Measurements from ENCODE around the gene SNX6.

The SNX6 gene

DNA sequence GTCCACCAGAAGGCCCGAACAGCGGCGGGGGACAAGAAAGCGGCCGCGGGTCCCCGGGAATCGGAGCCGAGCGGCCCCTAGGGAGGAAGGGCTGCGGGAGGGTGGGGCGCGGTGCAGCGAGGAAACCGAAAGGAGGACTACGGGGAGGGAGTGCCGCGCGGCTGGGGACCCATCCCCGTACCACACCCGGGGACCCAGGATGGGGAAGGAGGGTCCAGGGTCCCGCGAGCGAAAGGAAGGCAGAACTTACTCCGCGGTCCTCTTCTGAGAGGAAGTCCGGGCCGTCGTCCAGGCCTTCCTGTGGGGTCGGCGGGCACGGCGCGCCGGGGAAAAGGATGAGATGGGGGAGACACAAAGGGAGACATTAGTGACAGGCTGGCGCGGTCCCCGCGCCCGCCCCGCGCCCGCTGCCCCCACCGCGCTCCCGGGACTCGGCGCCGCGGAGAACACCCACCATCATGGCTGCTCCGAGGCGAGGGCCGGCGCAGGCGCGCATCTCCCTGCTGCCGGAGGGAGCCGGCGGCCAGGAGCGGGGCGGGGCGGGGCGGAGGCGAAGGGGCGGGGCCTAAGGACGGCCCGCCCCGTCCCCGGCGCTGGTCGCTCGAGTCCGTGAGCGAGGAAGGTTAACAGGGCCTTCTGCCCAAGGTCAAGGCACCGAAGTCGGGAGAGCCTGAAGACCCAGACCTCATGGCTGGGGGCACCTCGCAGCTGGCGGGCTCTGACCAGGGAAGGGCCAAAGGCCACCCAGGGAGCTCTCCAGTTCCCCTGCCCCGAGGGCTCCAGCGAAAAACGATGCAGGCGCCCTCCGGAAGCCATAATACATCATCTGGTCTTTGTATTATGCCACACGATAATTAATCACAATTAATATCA, at the start of gene SNX6:
TSS of gene SNX6 (minus strand) at position 492 of the 873 bp plus-strand sequence. CDS start at position 460, 32 bp downstream.
- H3K4me3 ChIP-seq (ENCODE audit: low read depth in 1 of 2, low read length in 2 of 2), result peak within 1 kb of the TSS; percentile 80 to 95
- H3K27me3 ChIP-seq (ENCODE audit: control insufficient read depth in 1 of 2, insufficient read depth in 2 of 2, low read length in 2 of 2), result no peaks in the 10 kb centered on the region
- H3K36me3 ChIP-seq (ENCODE audit: insufficient read depth, low read length), result no peaks in the 10 kb centered on the region
- peak within 1 kb of the TSS; percentile 87 for H3K9ac ChIP-seq (ENCODE audit: low read length)
- peak within 1 kb of the TSS; percentile 88 for H3K27ac ChIP-seq (ENCODE audit: low read depth, low read length)
- no peaks in the 10 kb centered on the region for H3K9me3 ChIP-seq (ENCODE audit: low read length)
- H3K4me1 ChIP-seq (ENCODE audit: insufficient read depth, low read length), result peaks cover 18% of the 10 kb centered on the region

DNA sequence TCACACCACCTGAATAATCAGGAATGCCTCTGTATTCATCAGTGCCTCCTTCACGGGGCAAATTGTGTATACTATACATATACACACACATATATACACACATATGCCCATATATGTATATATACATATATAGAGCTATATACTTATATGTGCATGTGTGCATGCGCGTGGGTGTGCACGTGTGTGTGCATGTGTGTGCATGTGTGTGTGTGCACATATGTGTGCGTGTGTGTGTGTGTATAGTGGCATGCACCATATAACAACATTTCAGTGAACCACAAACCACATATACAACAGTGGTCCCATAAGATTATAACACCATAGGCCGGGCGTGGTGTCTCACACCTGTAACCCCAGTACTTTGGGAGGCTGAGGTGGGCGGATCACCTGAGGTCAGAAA, 48.8 kb upstream of the SNX6 start:
- H3K27ac ChIP-seq (ENCODE audit: low read depth, low read length), result no peak overlapping the region
- no peaks in the 10 kb centered on the region for H3K4me1 ChIP-seq (ENCODE audit: insufficient read depth, low read length)
- H3K9me3 ChIP-seq (ENCODE audit: low read length), result no peaks in the 10 kb centered on the region
- no peaks in the 10 kb centered on the region for H3K36me3 ChIP-seq (ENCODE audit: insufficient read depth, low read length)
- no peaks in the 10 kb centered on the region for H3K27me3 ChIP-seq (ENCODE audit: control insufficient read depth in 1 of 2, insufficient read depth in 2 of 2, low read length in 2 of 2)
- no peak overlapping the region for H3K9ac ChIP-seq (ENCODE audit: low read length)
- no peak overlapping the region for H3K4me3 ChIP-seq (ENCODE audit: low read depth in 1 of 2, low read length in 2 of 2)

DNA sequence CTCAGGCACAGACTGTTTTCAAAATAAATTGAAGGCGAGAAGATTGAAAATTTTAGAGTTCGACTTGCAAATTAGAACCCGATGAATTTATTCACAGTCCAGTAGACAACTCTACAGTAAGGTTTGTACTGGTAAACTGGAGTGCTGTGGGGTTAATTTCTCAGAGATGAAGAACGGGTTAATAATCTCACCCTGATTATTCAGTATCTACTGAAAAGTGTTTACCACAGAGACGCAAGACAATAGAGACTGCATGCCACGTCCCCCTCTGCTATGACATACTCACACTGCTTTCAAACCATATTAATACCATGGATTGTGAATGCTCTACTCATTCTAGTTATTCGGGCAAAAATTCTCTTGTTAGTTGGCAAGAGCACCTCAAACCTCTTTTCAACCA, 48.4 kb upstream of the SNX6 start:
- no peaks in the 10 kb centered on the region for H3K27me3 ChIP-seq (ENCODE audit: control insufficient read depth in 1 of 2, insufficient read depth in 2 of 2, low read length in 2 of 2)
- H3K9ac ChIP-seq (ENCODE audit: low read length), result no peak overlapping the region
- H3K4me3 ChIP-seq (ENCODE audit: low read depth in 1 of 2, low read length in 2 of 2), result no peak overlapping the region
- H3K9me3 ChIP-seq (ENCODE audit: low read length), result no peaks in the 10 kb centered on the region
- H3K36me3 ChIP-seq (ENCODE audit: insufficient read depth, low read length), result no peaks in the 10 kb centered on the region
- H3K4me1 ChIP-seq (ENCODE audit: insufficient read depth, low read length), result no peaks in the 10 kb centered on the region
- no peak overlapping the region for H3K27ac ChIP-seq (ENCODE audit: low read depth, low read length)

DNA sequence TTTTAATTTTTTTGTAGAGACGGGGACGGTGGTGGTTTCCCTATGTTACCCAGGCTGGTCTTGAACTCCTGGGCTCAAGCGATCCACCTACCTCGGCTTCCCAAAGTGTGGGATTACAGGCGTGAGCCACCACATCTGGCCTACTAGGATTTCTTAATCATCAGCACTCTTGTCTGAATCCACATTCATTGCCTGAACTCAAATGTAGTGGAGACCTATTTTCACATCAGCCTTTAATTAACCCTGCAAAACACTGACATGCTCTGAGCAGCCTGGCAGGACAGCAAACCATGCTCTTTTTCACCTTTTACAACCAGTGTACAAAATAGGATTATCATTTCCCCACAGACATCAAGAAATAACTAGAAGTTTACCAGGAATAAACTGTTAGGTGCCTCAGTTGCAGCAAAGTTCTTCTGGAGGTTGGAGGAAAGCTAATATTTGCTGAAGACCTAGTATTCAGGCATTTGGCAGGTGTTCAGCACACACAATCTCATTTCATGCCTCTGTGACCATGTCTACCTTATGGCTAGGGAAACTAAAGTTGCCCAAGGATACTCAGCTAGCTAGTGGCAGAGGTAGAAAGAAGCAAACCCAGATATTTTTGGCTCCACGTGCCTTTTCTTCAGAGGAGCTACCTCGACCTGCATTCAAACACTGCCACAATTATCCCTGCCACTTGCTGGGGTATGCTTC, 46.7 kb upstream of the SNX6 start:
- Histone ChIP-seq H3K9ac (ENCODE audit: low read length) (no peak overlapping the region), H3K36me3 (ENCODE audit: insufficient read depth, low read length) (no peaks in the 10 kb centered on the region), H3K27me3 (ENCODE audit: control insufficient read depth in 1 of 2, insufficient read depth in 2 of 2, low read length in 2 of 2) (no peaks in the 10 kb centered on the region), H3K27ac (ENCODE audit: low read depth, low read length) (no peak overlapping the region), H3K9me3 (ENCODE audit: low read length) (no peaks in the 10 kb centered on the region), H3K4me3 (ENCODE audit: low read depth in 1 of 2, low read length in 2 of 2) (no peak overlapping the region), H3K4me1 (ENCODE audit: insufficient read depth, low read length) (no peaks in the 10 kb centered on the region)

DNA sequence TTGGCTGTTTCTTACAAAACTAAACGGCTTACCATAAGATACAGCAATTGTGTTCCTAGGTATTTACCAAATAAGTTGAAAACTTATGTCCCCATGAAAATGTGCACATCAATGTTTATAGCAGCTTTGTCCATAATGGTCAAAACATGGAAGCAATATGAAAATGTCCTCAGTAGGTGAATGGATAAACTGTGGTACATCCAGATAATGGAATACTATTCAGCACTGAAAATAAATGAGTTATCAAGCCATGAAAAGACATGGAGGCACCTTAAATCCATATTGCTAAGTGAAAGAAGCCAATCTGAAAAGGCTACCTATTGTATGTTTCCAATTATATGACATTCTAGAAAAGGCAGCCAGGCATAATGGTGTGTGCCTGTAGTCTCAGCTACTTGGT, 43.8 kb upstream of the SNX6 start:
- H3K27ac ChIP-seq (ENCODE audit: low read depth, low read length), result no peak overlapping the region
- no peaks in the 10 kb centered on the region for H3K36me3 ChIP-seq (ENCODE audit: insufficient read depth, low read length)
- H3K4me1 ChIP-seq (ENCODE audit: insufficient read depth, low read length), result no peaks in the 10 kb centered on the region
- no peak overlapping the region for H3K4me3 ChIP-seq (ENCODE audit: low read depth in 1 of 2, low read length in 2 of 2)
- no peaks in the 10 kb centered on the region for H3K27me3 ChIP-seq (ENCODE audit: control insufficient read depth in 1 of 2, insufficient read depth in 2 of 2, low read length in 2 of 2)
- no peak overlapping the region for H3K9ac ChIP-seq (ENCODE audit: low read length)
- no peaks in the 10 kb centered on the region for H3K9me3 ChIP-seq (ENCODE audit: low read length)

DNA sequence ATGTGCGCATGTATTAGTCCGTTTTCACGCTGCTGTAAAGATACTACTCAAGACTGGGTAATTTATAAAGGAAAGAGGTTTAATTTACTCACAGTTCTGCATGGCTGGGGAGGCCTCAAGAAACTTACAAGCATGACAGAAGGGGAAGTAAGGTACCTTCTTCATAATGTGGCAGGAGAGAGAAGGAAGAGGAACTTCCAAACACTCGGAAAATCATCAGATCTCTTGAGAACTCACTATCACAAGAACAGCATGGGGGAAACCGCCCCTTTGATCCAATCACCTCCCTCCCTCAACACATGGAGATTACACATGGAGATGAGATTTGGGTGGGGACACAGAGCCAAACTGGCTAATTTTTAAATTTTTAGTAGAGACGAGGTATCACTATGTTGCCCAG, 41.8 kb upstream of the SNX6 start:
- Histone ChIP-seq H3K4me3 (ENCODE audit: low read depth in 1 of 2, low read length in 2 of 2) (no peak overlapping the region), H3K27ac (ENCODE audit: low read depth, low read length) (no peak overlapping the region)

DNA sequence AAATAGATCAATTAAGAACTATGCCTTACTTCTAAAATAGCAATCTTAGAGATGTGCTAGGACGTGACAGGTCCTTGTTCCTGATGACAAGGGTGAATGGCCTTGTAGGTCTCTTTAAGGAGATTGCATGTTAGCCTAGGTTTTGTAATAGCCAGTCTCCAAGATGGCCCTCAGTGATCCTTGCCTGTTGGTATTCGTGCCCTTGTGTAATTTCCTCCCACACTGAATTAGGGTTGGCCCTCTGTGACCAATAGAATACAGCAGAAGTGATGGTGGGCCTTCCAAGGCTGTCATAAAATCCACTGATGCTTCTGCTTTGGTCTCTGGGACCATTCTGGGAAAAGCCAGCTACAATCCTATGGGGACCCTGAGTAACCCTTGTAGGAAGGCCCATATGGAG, 38.2 kb upstream of the SNX6 start:
- no peaks in the 10 kb centered on the region for H3K27me3 ChIP-seq (ENCODE audit: control insufficient read depth in 1 of 2, insufficient read depth in 2 of 2, low read length in 2 of 2)
- H3K4me3 ChIP-seq (ENCODE audit: low read depth in 1 of 2, low read length in 2 of 2), result no peak overlapping the region
- no peaks in the 10 kb centered on the region for H3K9me3 ChIP-seq (ENCODE audit: low read length)
- H3K9ac ChIP-seq (ENCODE audit: low read length), result no peak overlapping the region
- H3K4me1 ChIP-seq (ENCODE audit: insufficient read depth, low read length), result no peaks in the 10 kb centered on the region
- H3K27ac ChIP-seq (ENCODE audit: low read depth, low read length), result no peak overlapping the region
- no peaks in the 10 kb centered on the region for H3K36me3 ChIP-seq (ENCODE audit: insufficient read depth, low read length)

More for the DNA sequence above, 41.8 kb upstream of the SNX6 start:
- Histone ChIP-seq H3K27me3 (ENCODE audit: control insufficient read depth in 1 of 2, insufficient read depth in 2 of 2, low read length in 2 of 2) (no peaks in the 10 kb centered on the region), H3K36me3 (ENCODE audit: insufficient read depth, low read length) (no peaks in the 10 kb centered on the region), H3K9ac (ENCODE audit: low read length) (no peak overlapping the region), H3K4me1 (ENCODE audit: insufficient read depth, low read length) (no peaks in the 10 kb centered on the region), H3K9me3 (ENCODE audit: low read length) (no peaks in the 10 kb centered on the region)

DNA sequence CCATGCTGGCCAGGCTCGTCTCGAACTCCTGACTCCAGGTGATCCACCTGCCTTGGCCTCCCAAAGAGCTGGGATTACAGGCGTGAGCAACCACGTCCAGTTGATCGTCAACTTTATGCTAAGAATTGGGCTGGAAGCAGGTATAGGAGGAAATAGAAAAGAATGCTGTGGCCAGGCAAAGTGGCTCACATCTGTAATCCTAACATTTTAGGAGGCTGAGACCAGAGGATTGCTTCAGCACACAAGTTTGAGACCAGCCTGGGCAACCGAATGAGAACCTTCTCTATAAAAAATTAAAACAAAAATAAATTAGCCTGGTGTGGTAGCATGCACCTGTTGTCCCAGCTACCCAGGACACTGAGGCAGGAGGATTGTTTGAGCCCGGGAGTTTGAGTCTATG, 37.1 kb upstream of the SNX6 start:
- Histone ChIP-seq H3K9me3 (ENCODE audit: low read length) (no peaks in the 10 kb centered on the region), H3K9ac (ENCODE audit: low read length) (no peak overlapping the region), H3K4me3 (ENCODE audit: low read depth in 1 of 2, low read length in 2 of 2) (no peak overlapping the region), H3K27me3 (ENCODE audit: control insufficient read depth in 1 of 2, insufficient read depth in 2 of 2, low read length in 2 of 2) (no peaks in the 10 kb centered on the region), H3K4me1 (ENCODE audit: insufficient read depth, low read length) (no peaks in the 10 kb centered on the region), H3K27ac (ENCODE audit: low read depth, low read length) (no peak overlapping the region), H3K36me3 (ENCODE audit: insufficient read depth, low read length) (no peaks in the 10 kb centered on the region)

DNA sequence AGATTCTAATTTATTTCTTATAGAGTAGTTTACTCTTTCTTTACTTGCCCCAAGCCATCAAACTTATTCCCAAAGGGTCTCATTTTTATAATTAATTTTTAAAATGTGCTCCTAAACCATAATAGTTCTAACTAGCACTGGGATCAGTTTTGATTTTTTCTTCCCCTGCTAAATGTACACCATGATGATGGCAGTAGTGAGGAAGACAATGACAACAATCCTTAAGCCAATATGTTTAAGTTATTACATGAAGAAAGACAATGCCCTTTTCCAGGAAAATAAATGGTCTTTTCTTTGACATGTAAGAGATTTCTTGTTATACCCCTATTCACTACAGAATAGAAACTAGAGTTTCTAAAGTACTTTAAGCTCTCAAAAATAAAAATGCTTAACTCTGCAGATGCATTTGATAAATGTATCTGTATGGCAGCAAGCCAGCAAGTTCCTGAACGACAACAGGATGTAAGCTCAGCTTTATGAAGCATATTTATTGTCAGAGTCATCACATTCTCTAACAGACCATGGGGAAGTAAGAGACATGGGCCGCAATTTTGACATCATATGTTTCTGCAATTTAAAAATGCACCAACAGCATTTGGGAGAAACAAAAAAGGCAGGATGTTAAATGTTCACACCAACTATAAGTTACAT, 36.0 kb upstream of the SNX6 start:
- Histone ChIP-seq H3K4me1 (ENCODE audit: insufficient read depth, low read length) (no peaks in the 10 kb centered on the region), H3K9ac (ENCODE audit: low read length) (no peak overlapping the region), H3K4me3 (ENCODE audit: low read depth in 1 of 2, low read length in 2 of 2) (no peak overlapping the region), H3K27me3 (ENCODE audit: control insufficient read depth in 1 of 2, insufficient read depth in 2 of 2, low read length in 2 of 2) (no peaks in the 10 kb centered on the region), H3K36me3 (ENCODE audit: insufficient read depth, low read length) (no peaks in the 10 kb centered on the region), H3K27ac (ENCODE audit: low read depth, low read length) (no peak overlapping the region), H3K9me3 (ENCODE audit: low read length) (no peaks in the 10 kb centered on the region)

DNA sequence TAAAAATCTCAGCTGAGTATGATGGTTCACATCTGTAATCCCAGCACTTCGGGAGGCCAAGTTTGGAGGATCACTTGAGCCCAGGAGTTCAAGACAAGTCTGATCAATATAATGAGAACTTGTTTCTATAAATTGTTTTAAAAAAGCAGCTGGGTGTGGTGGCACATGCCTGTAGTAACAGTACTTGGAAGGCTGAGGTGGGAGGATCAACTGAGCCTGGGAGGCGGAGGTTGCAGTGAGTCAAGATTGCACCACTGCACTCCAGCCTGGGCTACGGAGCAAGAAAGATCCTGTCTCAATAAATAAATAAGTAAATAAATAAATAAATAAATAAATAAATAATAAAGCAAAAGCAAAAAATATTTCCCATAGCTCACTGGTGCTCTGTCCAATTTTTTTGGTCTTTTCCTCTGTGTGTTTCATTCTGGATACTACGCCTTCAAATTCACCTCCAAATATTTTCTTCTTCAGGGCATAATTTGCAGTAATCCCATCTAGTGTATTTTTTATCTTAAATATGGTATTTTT, 32.7 kb upstream of the SNX6 start:
- H3K9ac ChIP-seq (ENCODE audit: low read length), result no peak overlapping the region
- H3K27me3 ChIP-seq (ENCODE audit: control insufficient read depth in 1 of 2, insufficient read depth in 2 of 2, low read length in 2 of 2), result no peaks in the 10 kb centered on the region
- H3K4me3 ChIP-seq (ENCODE audit: low read depth in 1 of 2, low read length in 2 of 2), result no peak overlapping the region
- no peaks in the 10 kb centered on the region for H3K36me3 ChIP-seq (ENCODE audit: insufficient read depth, low read length)
- H3K4me1 ChIP-seq (ENCODE audit: insufficient read depth, low read length), result no peaks in the 10 kb centered on the region
- H3K27ac ChIP-seq (ENCODE audit: low read depth, low read length), result no peak overlapping the region
- no peaks in the 10 kb centered on the region for H3K9me3 ChIP-seq (ENCODE audit: low read length)

DNA sequence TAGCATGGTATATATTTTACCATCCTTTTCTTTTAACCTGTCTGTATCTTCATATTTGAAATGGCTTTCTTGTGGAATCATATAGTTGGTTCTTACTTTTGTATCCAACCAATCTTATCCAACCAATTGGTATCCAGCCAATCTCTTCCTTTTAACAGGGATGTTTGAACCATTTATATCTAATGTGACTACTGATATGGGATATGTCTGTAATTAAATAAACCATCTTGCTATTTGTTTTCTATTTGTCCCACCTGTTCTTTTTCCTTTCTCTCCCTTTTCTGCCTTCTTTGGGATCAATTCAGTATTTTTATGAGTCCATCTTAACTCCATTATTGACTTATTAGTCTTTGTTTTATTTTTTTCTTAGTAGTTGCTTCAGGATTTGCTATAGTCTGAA, 30.8 kb upstream of the SNX6 start:
- Histone ChIP-seq H3K27ac (ENCODE audit: low read depth, low read length) (no peak overlapping the region), H3K36me3 (ENCODE audit: insufficient read depth, low read length) (no peaks in the 10 kb centered on the region), H3K4me3 (ENCODE audit: low read depth in 1 of 2, low read length in 2 of 2) (no peak overlapping the region), H3K9me3 (ENCODE audit: low read length) (no peaks in the 10 kb centered on the region), H3K4me1 (ENCODE audit: insufficient read depth, low read length) (no peaks in the 10 kb centered on the region), H3K9ac (ENCODE audit: low read length) (no peak overlapping the region), H3K27me3 (ENCODE audit: control insufficient read depth in 1 of 2, insufficient read depth in 2 of 2, low read length in 2 of 2) (no peaks in the 10 kb centered on the region)
